HepG2 (cell line): Measurements from ENCODE around the gene TOP3B. TPM values are rescaled to one million over a fixed set of nuclear protein-coding genes. Genes with fewer than 3 reads are reported as not detected.
A peak's percentile ranks its signal among the peaks of the same experiment; 100 is the strongest.

ENCODE experiments used
- BCLAF1 ChIP-seq: fragments of 450-650 bp; IDR thresholded peaks from 2 replicates; pipeline ENCODE4 v1.6.1; 2017; ENCODE audit warnings: mild to moderate bottlenecking
- DMTF1 ChIP-seq: sonication (generic); formaldehyde crosslinking; IDR thresholded peaks from 2 replicates; pipeline ENCODE4 v1.4.0; 2020; ENCODE audit warnings: mild to moderate bottlenecking, missing genetic modification reagents
- ETV5 ChIP-seq: IDR thresholded peaks from 2 replicates; pipeline ENCODE4 v1.6.1; 2018; ENCODE audit warnings: missing biosample characterization, missing genetic modification reagents, inconsistent platforms, borderline replicate concordance
- JARID2 ChIP-seq: sonication (generic); formaldehyde crosslinking; IDR thresholded peaks from 2 replicates; pipeline ENCODE4 v1.8.1; 2023; ENCODE audit warnings: missing genetic modification reagents, inconsistent platforms; ENCODE audit not compliant: insufficient replicate concordance
- KMT2B ChIP-seq: IDR thresholded peaks from 2 replicates; pipeline ENCODE4 v1.6.1; 2016; ENCODE audit warnings: missing genetic modification reagents, missing compliant biosample characterization
- MAX ChIP-seq: IDR thresholded peaks from 2 replicates; pipeline ENCODE4 v1.6.1; 2012; ENCODE audit warnings: inconsistent platforms
- MEF2D ChIP-seq: sonication (generic); formaldehyde crosslinking; IDR thresholded peaks from 2 replicates; pipeline ENCODE4 v1.5.1; 2020; ENCODE audit warnings: mild to moderate bottlenecking, missing genetic modification reagents
- NFATC3 ChIP-seq: sonication (generic); formaldehyde crosslinking; IDR thresholded peaks from 2 replicates; pipeline ENCODE4 v1.5.1; 2020; ENCODE audit warnings: mild to moderate bottlenecking, missing genetic modification reagents
- NR2F1 ChIP-seq, 2 experiments: fragments of 450-650 bp in 1 of 2; formaldehyde crosslinking in 1 of 2; IDR thresholded peaks; 2 replicates each; pipeline versions ENCODE4 v1.5.0 to v1.6.1; 2016 to 2020; ENCODE audit warnings: mild to moderate bottlenecking in 1 of 2, missing compliant biosample characterization in 1 of 2, missing genetic modification reagents in 1 of 2, moderate library complexity in 1 of 2
- PAXIP1 ChIP-seq: sonication (generic); formaldehyde crosslinking; conservative IDR thresholded peaks from 2 replicates; pipeline ENCODE4 v1.4.0; 2020; ENCODE audit warnings: mild to moderate bottlenecking, missing genetic modification reagents, moderate library complexity
- PLSCR1 ChIP-seq: sonication (generic); formaldehyde crosslinking; IDR thresholded peaks from 2 replicates; pipeline ENCODE4 v1.5.0; 2020; ENCODE audit warnings: missing genetic modification reagents, mild to moderate bottlenecking, borderline replicate concordance
- PRMT3 ChIP-seq: sonication (generic); formaldehyde crosslinking; IDR thresholded peaks from 2 replicates; pipeline ENCODE4 v1.8.1; 2022; ENCODE audit warnings: low read depth, mild to moderate bottlenecking, moderate library complexity, missing genetic modification reagents, borderline replicate concordance
- SUZ12 ChIP-seq: fragments of 150-350 bp; IDR thresholded peaks from 2 replicates; pipeline ENCODE4 v1.6.1; 2014; ENCODE audit warnings: low read depth, low read length
- TCF7L2 ChIP-seq: IDR thresholded peaks from 2 replicates; pipeline ENCODE4 v1.6.1; 2011; ENCODE audit warnings: mild to moderate bottlenecking, low read depth, low read length, moderate library complexity
- TEAD3 ChIP-seq: optimal IDR thresholded peaks from 2 replicates; pipeline ENCODE3; 2016; ENCODE audit warnings: borderline replicate concordance
- U2AF2 ChIP-seq: fragments of 200-400 bp; formaldehyde crosslinking; IDR thresholded peaks from 2 replicates; pipeline ENCODE4 v1.6.1; 2017; ENCODE audit warnings: low read depth, mild to moderate bottlenecking, low read length
- ZFP82 ChIP-seq: sonication (generic); formaldehyde crosslinking; IDR thresholded peaks from 2 replicates; pipeline ENCODE4 v1.5.1; 2020; ENCODE audit warnings: mild to moderate bottlenecking, missing genetic modification reagents, borderline replicate concordance
- ZNF138 ChIP-seq: sonication (generic); formaldehyde crosslinking; IDR thresholded peaks from 2 replicates; pipeline ENCODE4 v1.5.0; 2020; ENCODE audit warnings: mild to moderate bottlenecking, low read depth, missing genetic modification reagents
- ZNF839 ChIP-seq: sonication (generic); formaldehyde crosslinking; IDR thresholded peaks from 2 replicates; pipeline ENCODE4 v1.4.0; 2020; ENCODE audit warnings: missing genetic modification reagents, mild to moderate bottlenecking, borderline replicate concordance
- polyA plus RNA-seq, 8 experiments: library from polyadenylated mRNA; depleted of rRNA in 3 of 8; stranded (reverse) in 7 of 8; unstranded in 1 of 8; fragments of >200 nt; fragmentation: Illumina TruSeq in 4 of 8; extraction: Trizol in 4 of 8; gene quantifications; 2 replicates each; pipeline versions ENCODE4 v1.2.1 to v1.2.3, GENCODE V29; 2011 to 2016; ENCODE audit warnings: low read depth in 4 of 8, missing spikeins in 1 of 8, mixed read lengths in 1 of 8; ENCODE audit not compliant: insufficient read depth in 1 of 8
- total RNA-seq, 5 experiments: library from RNA; depleted of rRNA; stranded (reverse); fragments of >200 nt; fragmentation: Illumina TruSeq; extraction: Trizol; gene quantifications; 2 replicates each; pipeline ENCODE4 v1.2.3, GENCODE V29; 2016; ENCODE audit warnings: low read depth in 1 of 5

TOP3B gene
- total and polyA plus RNA-seq, 2 of the 13 experiments (the other 11 are each of a cell fraction or from before 2014, with no cell fraction given) = 28.5 to 29.7 TPM

GRCh38 chr22:21982338-21982965 lies at the start of gene TOP3B (continued):
- TF ChIP-seq PAXIP1 (CRISPR knock-in tag) (peak; percentile 60), TCF7L2 (no peak), SUZ12 (no peak), ZNF138 (CRISPR knock-in tag) (no peak), PRMT3 (CRISPR knock-in tag) (no peak), TEAD3 (CRISPR knock-in tag) (peak; percentile 89), U2AF2 (no peak), NFATC3 (CRISPR knock-in tag) (0 out of 2 replicates have a peak, but pooled peaks have one; percentile 65), MAX (peak; percentile 65), JARID2 (peak; percentile 73), BCLAF1 (no peak), PLSCR1 (CRISPR knock-in tag) (0 out of 2 replicates have a peak, but pooled peaks have one; percentile 70), ETV5 (peak; percentile 84), NR2F1 (CRISPR knock-in tag; IDR thresholded peaks at IDR 0.05) (no peak), ZNF839 (CRISPR knock-in tag) (no peak), KMT2B (CRISPR knock-in tag) (peak; percentile 96), MEF2D (CRISPR knock-in tag) (peak; percentile 61), DMTF1 (CRISPR knock-in tag) (no peak), ZFP82 (CRISPR knock-in tag) (peak; percentile 87)
